Upper lobe of right lung (tissue), 1 donor: ENCODE measurements around the gene MAP2. TPM values are rescaled to one million over a fixed set of nuclear protein-coding genes. Genes with fewer than 3 reads are reported as not detected.

ENCODE experiments used
- ATAC-seq: fragments of 200-7000 bp; cut with Tn5 transposase; one replicate; pipeline ENCODE4 v1.9.1; 2020; ENCODE audit warnings: mild to moderate bottlenecking, moderate library complexity
- DNase-seq: peaks from one replicate; pipeline ENCODE4 v3.0.0-alpha.2; 2020
- H3K27ac ChIP-seq: fragments of 200-600 bp; one replicate; pipeline ENCODE4 v1.8.0; 2022
- H3K27me3 ChIP-seq: fragments of 200-600 bp; one replicate; pipeline ENCODE4 v1.8.0; 2022; ENCODE audit warnings: mild to moderate bottlenecking
- H3K36me3 ChIP-seq: fragments of 200-600 bp; one replicate; pipeline ENCODE4 v1.8.0; 2022
- H3K4me1 ChIP-seq: fragments of 200-600 bp; one replicate; pipeline ENCODE4 v1.8.0; 2022
- H3K4me3 ChIP-seq: fragments of 200-600 bp; one replicate; pipeline ENCODE4 v1.8.0; 2022; ENCODE audit warnings: mild to moderate bottlenecking
- H3K9me3 ChIP-seq: fragments of 200-600 bp; one replicate; pipeline ENCODE4 v1.8.0; 2022
- intact Hi-C: fragments of 100-400 bp; cut with DNase I; formaldehyde crosslinking; loops from one replicate; pipeline ENCODE4 v1.11.0; 2022
- total RNA-seq: library from RNA; stranded (reverse); fragmentation: NEBNext Ultra II Directional; extraction: Animal tissue kit (Norgen Biotek cat#: 25700); gene quantifications from one replicate; pipeline ENCODE4 v1.2.1, GENCODE V29; 2021
- TF ChIP-seq, protein P1 (sequence below): fragments of 200-600 bp; IDR thresholded peaks from one replicate; pipeline ENCODE4 v1.8.0; 2022; ENCODE audit warnings: antibody characterized with exemption
- donor health status: DM: no; HTN: yes; CAD: no; lungs with severe emphysema.

MAP2 gene
- total RNA-seq, 1 donor from 2014 or later = 44.0 TPM

DNA sequence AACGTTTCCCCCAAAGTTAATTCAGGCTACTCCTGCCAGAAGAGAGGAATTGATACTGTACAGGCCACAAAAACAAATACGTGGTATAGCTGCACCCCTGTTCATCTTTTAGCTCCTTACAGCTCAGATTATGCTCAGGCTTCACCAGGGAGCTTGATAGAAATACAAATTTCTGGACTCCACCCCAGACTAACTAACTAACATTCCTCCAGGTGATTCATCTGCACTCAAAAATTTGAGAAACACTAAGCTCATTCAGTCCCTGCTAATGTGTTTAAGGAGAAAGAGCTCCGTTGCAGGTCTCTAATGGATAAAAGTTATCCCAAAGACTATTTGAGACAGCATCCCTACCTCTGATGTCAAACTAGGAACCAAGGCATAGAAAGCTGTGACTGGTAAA, 311.0 kb downstream of the MAP2 start:
- no peak for DNase-seq
- Histone ChIP-seq H3K9me3 (no peaks in the 10 kb centered on the region), H3K4me3 (no peak overlapping the region), H3K4me1 (no peaks in the 10 kb centered on the region), H3K27me3 (no peaks in the 10 kb centered on the region), H3K27ac (no peak overlapping the region), H3K36me3 (no peaks in the 10 kb centered on the region)
- intact Hi-C loops = no loop called here
- no peak for ATAC-seq
- TF ChIP-seq, protein P1, sequence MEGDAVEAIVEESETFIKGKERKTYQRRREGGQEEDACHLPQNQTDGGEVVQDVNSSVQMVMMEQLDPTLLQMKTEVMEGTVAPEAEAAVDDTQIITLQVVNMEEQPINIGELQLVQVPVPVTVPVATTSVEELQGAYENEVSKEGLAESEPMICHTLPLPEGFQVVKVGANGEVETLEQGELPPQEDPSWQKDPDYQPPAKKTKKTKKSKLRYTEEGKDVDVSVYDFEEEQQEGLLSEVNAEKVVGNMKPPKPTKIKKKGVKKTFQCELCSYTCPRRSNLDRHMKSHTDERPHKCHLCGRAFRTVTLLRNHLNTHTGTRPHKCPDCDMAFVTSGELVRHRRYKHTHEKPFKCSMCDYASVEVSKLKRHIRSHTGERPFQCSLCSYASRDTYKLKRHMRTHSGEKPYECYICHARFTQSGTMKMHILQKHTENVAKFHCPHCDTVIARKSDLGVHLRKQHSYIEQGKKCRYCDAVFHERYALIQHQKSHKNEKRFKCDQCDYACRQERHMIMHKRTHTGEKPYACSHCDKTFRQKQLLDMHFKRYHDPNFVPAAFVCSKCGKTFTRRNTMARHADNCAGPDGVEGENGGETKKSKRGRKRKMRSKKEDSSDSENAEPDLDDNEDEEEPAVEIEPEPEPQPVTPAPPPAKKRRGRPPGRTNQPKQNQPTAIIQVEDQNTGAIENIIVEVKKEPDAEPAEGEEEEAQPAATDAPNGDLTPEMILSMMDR = no peak

DNA sequence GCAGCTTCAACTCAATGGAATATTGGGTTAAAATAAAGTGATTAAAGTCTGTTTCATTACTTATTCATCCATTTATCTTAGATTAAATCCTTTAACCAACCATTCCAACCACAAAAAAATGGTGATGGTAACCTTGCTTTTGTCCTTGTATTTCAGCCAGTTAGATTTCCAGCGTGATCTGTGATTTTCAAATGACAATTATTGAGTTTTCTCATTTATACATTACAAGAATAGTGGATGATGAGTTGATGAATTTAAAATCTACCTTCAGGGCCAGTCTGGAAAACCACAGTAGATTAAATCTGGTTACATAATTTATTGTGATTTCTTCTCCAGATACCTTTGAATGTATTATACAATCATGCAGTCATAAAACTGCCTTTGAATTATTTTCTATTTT, 318.1 kb downstream of the MAP2 start:
- Histone ChIP-seq H3K4me3 (no peak overlapping the region), H3K27ac (no peak overlapping the region), H3K36me3 (no peaks in the 10 kb centered on the region), H3K9me3 (no peaks in the 10 kb centered on the region), H3K27me3 (no peaks in the 10 kb centered on the region), H3K4me1 (no peaks in the 10 kb centered on the region)
- TF ChIP-seq, protein P1 = no peak
- intact Hi-C loops = no loop called here
- DNase-seq = no peak
- no peak for ATAC-seq

- Histone ChIP-seq H3K27me3 (no peaks in the 10 kb centered on the region), H3K4me3 (no peak overlapping the region), H3K4me1 (no peaks in the 10 kb centered on the region), H3K36me3 (no peaks in the 10 kb centered on the region), H3K9me3 (no peaks in the 10 kb centered on the region), H3K27ac (no peak overlapping the region)
- ATAC-seq (no peak), DNase-seq (no peak)
- TF ChIP-seq, protein P1 = no peak
- intact Hi-C loops = no loop called here
Measured at GRCh38 chr2:209753020-209753419, 329.2 kb downstream of the MAP2 start.

- intact Hi-C loops = no loop called here
- TF ChIP-seq, protein P1 = no peak
- no peaks in the 10 kb centered on the region for H3K9me3 ChIP-seq
- no peaks in the 10 kb centered on the region for H3K27me3 ChIP-seq
- DNase-seq = no peak
- no peak overlapping the region for H3K27ac ChIP-seq
- H3K4me3 ChIP-seq = no peak overlapping the region
- no peaks in the 10 kb centered on the region for H3K4me1 ChIP-seq
- H3K36me3 ChIP-seq = no peaks in the 10 kb centered on the region
- no peak for ATAC-seq
Measured at GRCh38 chr2:209757163-209757562, 333.3 kb downstream of the MAP2 start.

GRCh38 chr2:209761566-209761965, 337.7 kb downstream of the MAP2 start:
- ATAC-seq (no peak), DNase-seq (no peak)
- H3K36me3 ChIP-seq = no peaks in the 10 kb centered on the region
- no peak overlapping the region for H3K4me3 ChIP-seq
- no peak overlapping the region for H3K27ac ChIP-seq
- TF ChIP-seq, protein P1 = no peak
- no peaks in the 10 kb centered on the region for H3K27me3 ChIP-seq
- no peaks in the 10 kb centered on the region for H3K4me1 ChIP-seq
- H3K9me3 ChIP-seq = no peaks in the 10 kb centered on the region
- intact Hi-C loops = no loop called here

DNA sequence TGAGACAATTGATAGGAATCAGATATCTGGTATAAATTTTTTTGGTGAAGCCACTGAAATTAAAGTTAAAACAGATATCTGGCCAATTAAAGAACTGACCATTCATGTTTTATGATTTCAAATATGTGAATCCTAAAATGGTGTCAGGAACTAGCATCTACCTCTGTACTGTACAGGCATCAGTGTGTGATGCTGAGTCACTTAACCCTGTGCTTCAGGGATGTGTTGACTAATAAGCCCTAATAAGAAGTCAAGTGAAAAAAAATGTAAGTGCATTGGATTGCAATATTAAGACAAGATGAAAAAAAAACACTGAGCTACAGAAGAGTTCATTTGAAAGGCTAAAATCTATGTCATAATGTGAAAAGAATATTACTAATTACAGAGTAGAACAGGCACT, 338.7 kb downstream of the MAP2 start:
- DNase-seq (no peak), ATAC-seq (no peak)
- H3K4me3 ChIP-seq = no peak overlapping the region
- intact Hi-C loops = no loop called here
- no peak overlapping the region for H3K27ac ChIP-seq
- no peaks in the 10 kb centered on the region for H3K27me3 ChIP-seq
- H3K9me3 ChIP-seq = no peaks in the 10 kb centered on the region
- H3K36me3 ChIP-seq = no peaks in the 10 kb centered on the region
- no peaks in the 10 kb centered on the region for H3K4me1 ChIP-seq
- TF ChIP-seq, protein P1 = no peak
